ENCODE data around the gene PTGDS. TPM values are rescaled to one million over a fixed set of nuclear protein-coding genes. Genes with fewer than 3 reads are reported as not detected.

Gene PTGDS
- total RNA-seq, 1 donor from 2014 or later: 5.0 TPM

GRCh38 chr9:136955202-136955942 is 21.9 kb upstream of the PTGDS start:
- Histone ChIP-seq H3K79me2 (ENCODE audit: insufficient read depth, low read length) (no peaks in the 10 kb centered on the region), H3K27ac (ENCODE audit: low read depth, low read length) (no peak overlapping the region), H2AFZ (ENCODE audit: low read depth, low read length) (no peak overlapping the region), H4K20me1 (ENCODE audit: insufficient read depth, low read length) (no peaks in the 10 kb centered on the region), H3K36me3 (ENCODE audit: insufficient read depth, low read length) (no peaks in the 10 kb centered on the region), H3K4me1 (ENCODE audit: insufficient read depth, low read length) (peaks cover 3% of the 10 kb centered on the region), H3K9me3 (ENCODE audit: insufficient read depth, low read depth, low read length) (no peaks in the 10 kb centered on the region), H3K9ac (ENCODE audit: low read length) (no peak overlapping the region), H3K27me3 (ENCODE audit: insufficient read depth, low read length) (no peaks in the 10 kb centered on the region), H3K4me3 (ENCODE audit: insufficient read depth, low read depth, low read length) (no peak overlapping the region), H3K4me2 (ENCODE audit: low read length) (no peak overlapping the region)
- Mint-ChIP-seq H3K27ac (ENCODE audit: unreplicated experiment) (no peak overlapping the region), H3K27me3 (ENCODE audit: low read depth, unreplicated experiment) (peaks cover 12% of the 10 kb centered on the region), H3K4me3 (ENCODE audit: unreplicated experiment) (no peak overlapping the region), H3K9me3 (ENCODE audit: unreplicated experiment) (peaks cover 3% of the 10 kb centered on the region), H3K4me1 (ENCODE audit: low read depth, unreplicated experiment) (peaks cover 3% of the 10 kb centered on the region), H3K36me3 (ENCODE audit: low read depth, unreplicated experiment) (no peaks in the 10 kb centered on the region)
- no peak for DNase-seq (ENCODE audit: low read depth)
- TF ChIP-seq, protein P1, sequence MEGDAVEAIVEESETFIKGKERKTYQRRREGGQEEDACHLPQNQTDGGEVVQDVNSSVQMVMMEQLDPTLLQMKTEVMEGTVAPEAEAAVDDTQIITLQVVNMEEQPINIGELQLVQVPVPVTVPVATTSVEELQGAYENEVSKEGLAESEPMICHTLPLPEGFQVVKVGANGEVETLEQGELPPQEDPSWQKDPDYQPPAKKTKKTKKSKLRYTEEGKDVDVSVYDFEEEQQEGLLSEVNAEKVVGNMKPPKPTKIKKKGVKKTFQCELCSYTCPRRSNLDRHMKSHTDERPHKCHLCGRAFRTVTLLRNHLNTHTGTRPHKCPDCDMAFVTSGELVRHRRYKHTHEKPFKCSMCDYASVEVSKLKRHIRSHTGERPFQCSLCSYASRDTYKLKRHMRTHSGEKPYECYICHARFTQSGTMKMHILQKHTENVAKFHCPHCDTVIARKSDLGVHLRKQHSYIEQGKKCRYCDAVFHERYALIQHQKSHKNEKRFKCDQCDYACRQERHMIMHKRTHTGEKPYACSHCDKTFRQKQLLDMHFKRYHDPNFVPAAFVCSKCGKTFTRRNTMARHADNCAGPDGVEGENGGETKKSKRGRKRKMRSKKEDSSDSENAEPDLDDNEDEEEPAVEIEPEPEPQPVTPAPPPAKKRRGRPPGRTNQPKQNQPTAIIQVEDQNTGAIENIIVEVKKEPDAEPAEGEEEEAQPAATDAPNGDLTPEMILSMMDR (IDR thresholded peaks at IDR 0.05; ENCODE audit: insufficient read depth, low read depth, low read length): no peak
- no peak for TF ChIP-seq EZH2 (IDR thresholded peaks at IDR 0.05; ENCODE audit: insufficient read depth, low read length)
- FAIRE-seq: no peak

DNA sequence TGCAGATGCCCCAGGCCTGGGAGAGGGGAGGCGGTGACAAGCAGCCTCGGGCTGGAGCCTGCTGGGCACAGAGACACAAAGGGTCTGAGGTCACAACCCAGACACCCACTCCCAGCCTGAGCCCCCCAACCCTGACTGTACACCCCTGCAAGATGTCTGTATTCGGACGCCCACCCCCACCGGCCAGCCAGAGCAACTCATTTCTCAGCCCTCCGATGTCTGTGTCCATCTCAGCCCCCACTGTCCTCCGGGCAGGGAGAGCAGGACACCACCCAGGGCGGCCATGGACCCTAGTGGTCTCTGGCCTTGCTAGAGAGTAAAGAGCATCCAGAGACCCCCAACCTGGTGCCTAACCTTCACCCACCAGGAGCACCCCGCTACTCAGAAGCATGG is 21.4 kb upstream of the PTGDS start:
- no peak overlapping the region for H3K4me3 Mint-ChIP-seq (ENCODE audit: unreplicated experiment)
- no peaks in the 10 kb centered on the region for H3K4me1 ChIP-seq (ENCODE audit: insufficient read depth, low read length)
- H3K9me3 Mint-ChIP-seq (ENCODE audit: unreplicated experiment): peaks cover 3% of the 10 kb centered on the region
- H3K4me1 Mint-ChIP-seq (ENCODE audit: low read depth, unreplicated experiment): peaks cover 5% of the 10 kb centered on the region
- H3K4me2 ChIP-seq (ENCODE audit: low read length): no peak overlapping the region
- H3K27me3 ChIP-seq (ENCODE audit: insufficient read depth, low read length): no peaks in the 10 kb centered on the region
- no peaks in the 10 kb centered on the region for H3K36me3 ChIP-seq (ENCODE audit: insufficient read depth, low read length)
- FAIRE-seq (no peak), DNase-seq (ENCODE audit: low read depth) (no peak)
- no peak overlapping the region for H3K9ac ChIP-seq (ENCODE audit: low read length)
- no peak overlapping the region for H3K27ac Mint-ChIP-seq (ENCODE audit: unreplicated experiment)
- no peaks in the 10 kb centered on the region for H3K36me3 Mint-ChIP-seq (ENCODE audit: low read depth, unreplicated experiment)
- no peak overlapping the region for H3K4me3 ChIP-seq (ENCODE audit: insufficient read depth, low read depth, low read length)
- no peak overlapping the region for H3K27ac ChIP-seq (ENCODE audit: low read depth, low read length)
- H3K79me2 ChIP-seq (ENCODE audit: insufficient read depth, low read length): no peaks in the 10 kb centered on the region
- no peaks in the 10 kb centered on the region for H4K20me1 ChIP-seq (ENCODE audit: insufficient read depth, low read length)
- H3K9me3 ChIP-seq (ENCODE audit: insufficient read depth, low read depth, low read length): no peaks in the 10 kb centered on the region
- TF ChIP-seq EZH2 (IDR thresholded peaks at IDR 0.05; ENCODE audit: insufficient read depth, low read length): no peak
- TF ChIP-seq, protein P1 (IDR thresholded peaks at IDR 0.05; ENCODE audit: insufficient read depth, low read depth, low read length): no peak
- H2AFZ ChIP-seq (ENCODE audit: low read depth, low read length): no peak overlapping the region
- H3K27me3 Mint-ChIP-seq (ENCODE audit: low read depth, unreplicated experiment): peaks cover 12% of the 10 kb centered on the region

DNA sequence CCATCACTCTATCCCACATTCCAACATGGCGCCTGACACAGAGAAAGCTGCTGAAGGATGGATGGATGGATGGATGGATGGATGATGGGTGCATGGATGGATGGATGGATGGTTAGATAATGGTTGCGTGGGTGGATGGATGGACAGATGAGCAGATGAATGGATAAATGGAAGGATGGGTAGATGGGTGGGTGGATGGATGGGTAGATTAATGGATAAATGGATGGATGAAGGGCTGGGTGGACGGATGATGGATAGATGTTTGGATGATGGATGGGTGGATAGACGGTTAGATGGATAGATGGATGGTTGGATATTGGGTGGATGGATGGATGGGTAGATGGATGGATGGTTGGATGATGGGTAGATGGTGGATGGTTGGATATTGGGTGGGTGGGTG is 20.7 kb upstream of the PTGDS start:
- Histone ChIP-seq H3K4me2 (ENCODE audit: low read length) (no peak overlapping the region), H4K20me1 (ENCODE audit: insufficient read depth, low read length) (no peaks in the 10 kb centered on the region), H3K36me3 (ENCODE audit: insufficient read depth, low read length) (no peaks in the 10 kb centered on the region), H3K9me3 (ENCODE audit: insufficient read depth, low read depth, low read length) (no peaks in the 10 kb centered on the region), H3K27ac (ENCODE audit: low read depth, low read length) (no peak overlapping the region), H3K4me3 (ENCODE audit: insufficient read depth, low read depth, low read length) (no peak overlapping the region), H3K27me3 (ENCODE audit: insufficient read depth, low read length) (no peaks in the 10 kb centered on the region), H3K79me2 (ENCODE audit: insufficient read depth, low read length) (no peaks in the 10 kb centered on the region), H3K4me1 (ENCODE audit: insufficient read depth, low read length) (no peaks in the 10 kb centered on the region), H2AFZ (ENCODE audit: low read depth, low read length) (no peak overlapping the region), H3K9ac (ENCODE audit: low read length) (no peak overlapping the region)
- Mint-ChIP-seq H3K27me3 (ENCODE audit: low read depth, unreplicated experiment) (peaks cover 12% of the 10 kb centered on the region), H3K4me1 (ENCODE audit: low read depth, unreplicated experiment) (peaks cover 5% of the 10 kb centered on the region), H3K4me3 (ENCODE audit: unreplicated experiment) (no peak overlapping the region), H3K27ac (ENCODE audit: unreplicated experiment) (no peak overlapping the region), H3K9me3 (ENCODE audit: unreplicated experiment) (peaks cover 3% of the 10 kb centered on the region), H3K36me3 (ENCODE audit: low read depth, unreplicated experiment) (no peaks in the 10 kb centered on the region)
- no peak for FAIRE-seq
- TF ChIP-seq EZH2 (IDR thresholded peaks at IDR 0.05; ENCODE audit: insufficient read depth, low read length): no peak
- TF ChIP-seq, protein P1 (IDR thresholded peaks at IDR 0.05; ENCODE audit: insufficient read depth, low read depth, low read length): no peak
- no peak for DNase-seq (ENCODE audit: low read depth)
